SK-N-SH (cell line): ENCODE results near the gene DROSHA.

Source experiments
- CTCF ChIP-seq: fragments of 200-600 bp; sonication (generic); IDR thresholded peaks from 2 replicates; pipeline ENCODE4 v1.6.1; 2017; ENCODE audit warnings: antibody characterized with exemption, mild to moderate bottlenecking, moderate library complexity
- POLR2AphosphoS5 ChIP-seq: IDR thresholded peaks from 2 replicates; pipeline ENCODE4 v1.6.1; 2012; ENCODE audit warnings: low read depth, low read length
- TF ChIP-seq, protein P1 (sequence below): IDR thresholded peaks from 2 replicates; pipeline ENCODE4 v1.6.1; 2012; ENCODE audit warnings: mild to moderate bottlenecking, low read depth, low read length, moderate library complexity

DNA sequence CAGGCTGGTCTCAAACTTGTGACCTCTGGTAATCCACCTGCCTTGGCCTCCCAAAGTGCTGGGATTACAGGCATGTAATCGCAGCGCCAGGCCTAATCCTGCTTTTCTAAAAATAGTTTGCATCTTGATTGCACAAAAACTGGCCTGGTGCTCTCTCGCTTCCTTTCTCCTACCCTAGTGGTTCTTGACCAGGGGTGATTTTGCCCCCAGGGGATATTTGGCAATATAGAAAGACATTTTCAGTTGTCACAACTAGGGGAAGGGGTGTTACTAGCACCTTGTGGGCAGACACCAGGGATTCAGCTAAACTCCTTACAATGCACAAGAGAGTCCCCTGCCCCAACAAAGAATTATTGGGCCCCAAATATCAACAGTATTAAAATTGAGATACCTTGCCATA is 139.8 kb downstream of the DROSHA start:
- TF ChIP-seq CTCF (no peak), POLR2AphosphoS5 (no peak)
- TF ChIP-seq, protein P1, sequence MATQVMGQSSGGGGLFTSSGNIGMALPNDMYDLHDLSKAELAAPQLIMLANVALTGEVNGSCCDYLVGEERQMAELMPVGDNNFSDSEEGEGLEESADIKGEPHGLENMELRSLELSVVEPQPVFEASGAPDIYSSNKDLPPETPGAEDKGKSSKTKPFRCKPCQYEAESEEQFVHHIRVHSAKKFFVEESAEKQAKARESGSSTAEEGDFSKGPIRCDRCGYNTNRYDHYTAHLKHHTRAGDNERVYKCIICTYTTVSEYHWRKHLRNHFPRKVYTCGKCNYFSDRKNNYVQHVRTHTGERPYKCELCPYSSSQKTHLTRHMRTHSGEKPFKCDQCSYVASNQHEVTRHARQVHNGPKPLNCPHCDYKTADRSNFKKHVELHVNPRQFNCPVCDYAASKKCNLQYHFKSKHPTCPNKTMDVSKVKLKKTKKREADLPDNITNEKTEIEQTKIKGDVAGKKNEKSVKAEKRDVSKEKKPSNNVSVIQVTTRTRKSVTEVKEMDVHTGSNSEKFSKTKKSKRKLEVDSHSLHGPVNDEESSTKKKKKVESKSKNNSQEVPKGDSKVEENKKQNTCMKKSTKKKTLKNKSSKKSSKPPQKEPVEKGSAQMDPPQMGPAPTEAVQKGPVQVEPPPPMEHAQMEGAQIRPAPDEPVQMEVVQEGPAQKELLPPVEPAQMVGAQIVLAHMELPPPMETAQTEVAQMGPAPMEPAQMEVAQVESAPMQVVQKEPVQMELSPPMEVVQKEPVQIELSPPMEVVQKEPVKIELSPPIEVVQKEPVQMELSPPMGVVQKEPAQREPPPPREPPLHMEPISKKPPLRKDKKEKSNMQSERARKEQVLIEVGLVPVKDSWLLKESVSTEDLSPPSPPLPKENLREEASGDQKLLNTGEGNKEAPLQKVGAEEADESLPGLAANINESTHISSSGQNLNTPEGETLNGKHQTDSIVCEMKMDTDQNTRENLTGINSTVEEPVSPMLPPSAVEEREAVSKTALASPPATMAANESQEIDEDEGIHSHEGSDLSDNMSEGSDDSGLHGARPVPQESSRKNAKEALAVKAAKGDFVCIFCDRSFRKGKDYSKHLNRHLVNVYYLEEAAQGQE = no peak
